ENCODE measurements around the gene RIMS3.

DNA sequence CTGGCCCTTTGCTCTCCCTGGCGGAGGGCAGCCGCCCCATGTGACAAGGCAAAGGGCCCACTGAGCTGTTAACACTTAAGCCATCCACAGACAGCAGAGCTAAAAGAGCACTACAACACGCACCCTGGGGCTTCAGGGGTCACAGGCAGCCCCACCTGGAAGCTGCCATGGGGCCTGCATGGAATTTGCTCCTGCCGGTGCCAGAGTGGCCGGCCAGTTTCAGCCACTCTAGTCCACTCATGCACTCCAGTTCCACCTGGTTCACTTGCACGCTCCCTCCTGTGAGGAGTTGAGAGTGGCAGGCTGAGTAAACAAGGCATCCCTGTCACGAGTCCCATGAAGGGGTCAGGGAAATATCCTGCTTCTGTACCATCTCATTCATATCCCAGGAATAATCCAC, 55.3 kb downstream of the RIMS3 start:
- TF ChIP-seq, protein P1, sequence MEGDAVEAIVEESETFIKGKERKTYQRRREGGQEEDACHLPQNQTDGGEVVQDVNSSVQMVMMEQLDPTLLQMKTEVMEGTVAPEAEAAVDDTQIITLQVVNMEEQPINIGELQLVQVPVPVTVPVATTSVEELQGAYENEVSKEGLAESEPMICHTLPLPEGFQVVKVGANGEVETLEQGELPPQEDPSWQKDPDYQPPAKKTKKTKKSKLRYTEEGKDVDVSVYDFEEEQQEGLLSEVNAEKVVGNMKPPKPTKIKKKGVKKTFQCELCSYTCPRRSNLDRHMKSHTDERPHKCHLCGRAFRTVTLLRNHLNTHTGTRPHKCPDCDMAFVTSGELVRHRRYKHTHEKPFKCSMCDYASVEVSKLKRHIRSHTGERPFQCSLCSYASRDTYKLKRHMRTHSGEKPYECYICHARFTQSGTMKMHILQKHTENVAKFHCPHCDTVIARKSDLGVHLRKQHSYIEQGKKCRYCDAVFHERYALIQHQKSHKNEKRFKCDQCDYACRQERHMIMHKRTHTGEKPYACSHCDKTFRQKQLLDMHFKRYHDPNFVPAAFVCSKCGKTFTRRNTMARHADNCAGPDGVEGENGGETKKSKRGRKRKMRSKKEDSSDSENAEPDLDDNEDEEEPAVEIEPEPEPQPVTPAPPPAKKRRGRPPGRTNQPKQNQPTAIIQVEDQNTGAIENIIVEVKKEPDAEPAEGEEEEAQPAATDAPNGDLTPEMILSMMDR (IDR thresholded peaks at IDR 0.05): no peak
- TF ChIP-seq POLR2A (IDR thresholded peaks at IDR 0.05) (no peak), EP300 (IDR thresholded peaks at IDR 0.05) (no peak)

All from ovary (tissue), 3 donors.